ENCODE measurements around the gene CSRP2.

DNA sequence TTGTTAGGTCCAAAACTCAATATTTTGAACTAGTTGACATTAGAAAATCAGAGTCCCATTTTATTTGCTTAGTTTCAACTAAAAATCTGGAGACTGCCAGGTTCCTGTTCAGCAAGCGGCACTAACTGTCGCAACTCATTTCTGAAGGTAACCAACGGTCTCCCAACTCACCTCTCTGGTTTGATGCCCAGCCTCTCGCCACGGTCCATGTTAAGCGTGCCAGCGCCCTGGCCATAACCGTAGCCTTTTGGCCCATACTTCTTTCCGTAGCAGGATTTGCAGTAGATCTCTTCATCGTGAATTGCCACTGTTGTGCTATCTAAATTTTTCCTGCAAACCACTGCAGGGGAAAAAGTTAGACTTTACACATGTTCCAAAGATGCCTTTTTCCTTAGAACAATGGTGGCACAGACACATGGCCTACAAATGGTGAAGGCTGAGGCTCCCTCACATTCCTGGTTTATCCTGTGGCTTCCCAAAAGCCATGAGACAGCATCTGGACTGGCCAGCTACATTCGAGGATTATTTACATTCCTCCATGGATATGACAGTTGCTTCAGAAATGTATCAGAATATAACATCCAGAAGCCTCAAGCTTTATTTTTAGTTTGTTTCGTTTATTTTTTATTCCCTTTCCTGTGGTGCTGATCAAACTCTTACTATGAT is 15.7 kb downstream of the CSRP2 start:
- TF ChIP-seq, protein P1, sequence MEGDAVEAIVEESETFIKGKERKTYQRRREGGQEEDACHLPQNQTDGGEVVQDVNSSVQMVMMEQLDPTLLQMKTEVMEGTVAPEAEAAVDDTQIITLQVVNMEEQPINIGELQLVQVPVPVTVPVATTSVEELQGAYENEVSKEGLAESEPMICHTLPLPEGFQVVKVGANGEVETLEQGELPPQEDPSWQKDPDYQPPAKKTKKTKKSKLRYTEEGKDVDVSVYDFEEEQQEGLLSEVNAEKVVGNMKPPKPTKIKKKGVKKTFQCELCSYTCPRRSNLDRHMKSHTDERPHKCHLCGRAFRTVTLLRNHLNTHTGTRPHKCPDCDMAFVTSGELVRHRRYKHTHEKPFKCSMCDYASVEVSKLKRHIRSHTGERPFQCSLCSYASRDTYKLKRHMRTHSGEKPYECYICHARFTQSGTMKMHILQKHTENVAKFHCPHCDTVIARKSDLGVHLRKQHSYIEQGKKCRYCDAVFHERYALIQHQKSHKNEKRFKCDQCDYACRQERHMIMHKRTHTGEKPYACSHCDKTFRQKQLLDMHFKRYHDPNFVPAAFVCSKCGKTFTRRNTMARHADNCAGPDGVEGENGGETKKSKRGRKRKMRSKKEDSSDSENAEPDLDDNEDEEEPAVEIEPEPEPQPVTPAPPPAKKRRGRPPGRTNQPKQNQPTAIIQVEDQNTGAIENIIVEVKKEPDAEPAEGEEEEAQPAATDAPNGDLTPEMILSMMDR (IDR thresholded peaks at IDR 0.05), result no peak
- no peak for TF ChIP-seq POLR2A (IDR thresholded peaks at IDR 0.05)
- TF ChIP-seq EP300 (IDR thresholded peaks at IDR 0.05), result no peak

All from tibial nerve (tissue), 4 donors.